ENCODE results near the gene SLC37A3.
A peak's percentile ranks its signal among the peaks of the same experiment; 100 is the strongest.

Gene SLC37A3

GRCh38 chr7:140317597-140317996 is 80.7 kb downstream of the SLC37A3 start:
- TF ChIP-seq GLIS3 (CRISPR knock-in tag; IDR thresholded peaks at IDR 0.05) (no peak), ISL1 (CRISPR knock-in tag; IDR thresholded peaks at IDR 0.05) (no peak), TCF4 (CRISPR knock-in tag; IDR thresholded peaks at IDR 0.05; ENCODE audit: borderline replicate concordance) (no peak), ZFP3 (CRISPR knock-in tag; IDR thresholded peaks at IDR 0.05) (no peak), ARNTL (CRISPR knock-in tag; IDR thresholded peaks at IDR 0.05; ENCODE audit: borderline replicate concordance, low read depth) (no peak), ZFP30 (CRISPR knock-in tag; IDR thresholded peaks at IDR 0.05) (no peak), ZNF70 (CRISPR knock-in tag; IDR thresholded peaks at IDR 0.05) (no peak), CSRNP3 (CRISPR knock-in tag; IDR thresholded peaks at IDR 0.05) (no peak), ZC3H10 (CRISPR knock-in tag; IDR thresholded peaks at IDR 0.05) (no peak), BACH2 (CRISPR knock-in tag; IDR thresholded peaks at IDR 0.05; ENCODE audit: borderline replicate concordance) (no peak), POU6F1 (CRISPR knock-in tag; IDR thresholded peaks at IDR 0.05; ENCODE audit: borderline replicate concordance, low read depth) (no peak), TSHZ2 (CRISPR knock-in tag; IDR thresholded peaks at IDR 0.05) (no peak), CSDC2 (CRISPR knock-in tag; IDR thresholded peaks at IDR 0.05) (no peak), ZNF8 (CRISPR knock-in tag; IDR thresholded peaks at IDR 0.05) (no peak), ESRRG (CRISPR knock-in tag; IDR thresholded peaks at IDR 0.05) (no peak)
- ATAC-seq = no peak

GRCh38 chr7:140316165-140316661 is 82.1 kb downstream of the SLC37A3 start:
- peak; percentile 85 for ATAC-seq
- TF ChIP-seq TOX (CRISPR knock-in tag; IDR thresholded peaks at IDR 0.05; ENCODE audit: borderline replicate concordance) = no peak
- no peak for TF ChIP-seq OSR1 (CRISPR knock-in tag; IDR thresholded peaks at IDR 0.05)
- no peak for TF ChIP-seq CSDC2 (CRISPR knock-in tag; IDR thresholded peaks at IDR 0.05)
- no peak for TF ChIP-seq BACH2 (CRISPR knock-in tag; IDR thresholded peaks at IDR 0.05; ENCODE audit: borderline replicate concordance)
- no peak for TF ChIP-seq ZC3H10 (CRISPR knock-in tag; IDR thresholded peaks at IDR 0.05)
- no peak for TF ChIP-seq PATZ1 (CRISPR knock-in tag; IDR thresholded peaks at IDR 0.05; ENCODE audit: borderline replicate concordance)
- TF ChIP-seq ISL1 (CRISPR knock-in tag; IDR thresholded peaks at IDR 0.05) = no peak
- TF ChIP-seq ZFP30 (CRISPR knock-in tag; IDR thresholded peaks at IDR 0.05) = no peak

- ATAC-seq = no peak; the same call in 1 of the 3 replicates
- TF ChIP-seq ZC3H10 (CRISPR knock-in tag; IDR thresholded peaks at IDR 0.05) (no peak), GLIS3 (CRISPR knock-in tag; IDR thresholded peaks at IDR 0.05) (no peak), ARNTL (CRISPR knock-in tag; IDR thresholded peaks at IDR 0.05; ENCODE audit: borderline replicate concordance, low read depth) (no peak)
Measured at GRCh38 chr7:140315498-140316164, 82.7 kb downstream of the SLC37A3 start.

All from SK-N-SH treated with all-trans-retinoic acid at 6 μM for 48 hours (cell line).